Ramos (cell line): ENCODE results near the gene AFAP1L2.
"Not testable (repeated sequence)": the region's sequence is repeated elsewhere in the genome, so short reads cannot be mapped to it uniquely, and the experiment has no call there.

Experiments used
- in situ Hi-C: fragments of 300-500 bp; cut with MboI; formaldehyde crosslinking; loops from one replicate; pipeline ENCODE4 v1.14.3; 2022; ENCODE audit warnings: low sequenced_read_pairs; ENCODE audit not compliant: unreplicated experiment

Gene AFAP1L2

GRCh38 chr10:114343623-114344505, 60.4 kb downstream of the AFAP1L2 start:
- in situ Hi-C loops: no loop called here

GRCh38 chr10:114342976-114343375, 61.3 kb downstream of the AFAP1L2 start:
- in situ Hi-C loops: no loop called here

DNA sequence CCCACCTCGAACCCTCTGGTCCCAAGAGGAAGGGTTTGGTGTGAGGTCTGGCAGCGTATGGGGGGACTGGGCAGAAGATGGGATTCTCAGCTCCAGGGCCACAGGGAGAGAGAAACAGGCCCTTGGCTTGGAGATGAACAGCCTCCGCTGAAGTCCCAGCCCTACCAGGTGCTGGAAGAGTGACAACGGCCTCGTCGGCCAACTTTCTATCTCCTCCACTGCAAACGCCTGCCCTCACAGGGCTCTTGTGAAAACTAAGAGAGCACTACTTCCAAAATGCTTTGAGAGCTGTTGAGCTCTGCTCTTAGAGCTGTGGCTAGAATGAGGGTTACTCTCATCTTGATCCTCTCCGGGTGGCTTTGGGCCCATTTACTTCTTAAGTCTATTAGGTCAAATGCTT, 63.5 kb downstream of the AFAP1L2 start:
- in situ Hi-C loops: no loop called here

GRCh38 chr10:114337510-114338462, 66.5 kb downstream of the AFAP1L2 start:
- in situ Hi-C loops: no loop called here

GRCh38 chr10:114336823-114337509, 67.3 kb downstream of the AFAP1L2 start:
- in situ Hi-C loops: no loop called here

DNA sequence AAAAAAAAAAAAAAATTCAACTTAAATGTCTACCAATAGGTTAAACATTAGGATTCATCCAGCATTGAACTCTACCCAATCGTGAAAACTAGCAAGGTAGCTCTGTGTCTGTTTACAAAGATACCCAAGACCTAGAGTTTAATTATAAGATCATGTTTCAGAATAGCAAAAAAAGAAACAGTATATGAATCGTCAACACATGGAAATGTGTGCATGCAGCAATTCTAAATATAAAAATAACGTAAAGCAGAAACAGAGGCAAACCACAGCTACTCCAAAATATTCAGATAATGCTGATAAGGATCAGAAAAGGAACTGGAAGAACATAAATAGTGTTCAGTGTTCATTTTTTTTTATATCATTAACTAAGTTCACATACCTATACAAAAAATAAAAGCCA, 68.7 kb downstream of the AFAP1L2 start:
- in situ Hi-C loops: no loop called here

- in situ Hi-C loops: no loop called here
Measured at GRCh38 chr10:114334301-114334700, 70.0 kb downstream of the AFAP1L2 start.

DNA sequence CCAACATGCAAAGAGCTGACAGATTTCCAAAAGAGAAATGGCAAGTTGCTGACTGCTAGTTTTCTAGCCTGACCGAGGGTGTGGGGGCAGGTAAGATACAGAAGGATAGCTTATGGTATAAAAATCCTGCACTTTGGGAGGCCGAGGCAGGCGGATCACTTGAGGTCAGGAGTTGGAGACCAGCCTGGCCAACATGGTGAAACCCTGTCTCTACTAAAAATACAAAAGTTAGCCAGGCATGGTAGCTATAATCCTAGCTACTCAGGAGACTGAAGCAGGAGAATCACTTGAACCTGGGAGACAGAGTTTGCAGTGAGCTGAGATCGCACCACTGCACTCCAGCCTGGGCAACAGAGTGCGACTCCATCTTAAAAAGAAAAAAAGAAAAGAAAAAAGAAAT, 70.9 kb downstream of the AFAP1L2 start:
- in situ Hi-C loops: not testable (repeated sequence)

DNA sequence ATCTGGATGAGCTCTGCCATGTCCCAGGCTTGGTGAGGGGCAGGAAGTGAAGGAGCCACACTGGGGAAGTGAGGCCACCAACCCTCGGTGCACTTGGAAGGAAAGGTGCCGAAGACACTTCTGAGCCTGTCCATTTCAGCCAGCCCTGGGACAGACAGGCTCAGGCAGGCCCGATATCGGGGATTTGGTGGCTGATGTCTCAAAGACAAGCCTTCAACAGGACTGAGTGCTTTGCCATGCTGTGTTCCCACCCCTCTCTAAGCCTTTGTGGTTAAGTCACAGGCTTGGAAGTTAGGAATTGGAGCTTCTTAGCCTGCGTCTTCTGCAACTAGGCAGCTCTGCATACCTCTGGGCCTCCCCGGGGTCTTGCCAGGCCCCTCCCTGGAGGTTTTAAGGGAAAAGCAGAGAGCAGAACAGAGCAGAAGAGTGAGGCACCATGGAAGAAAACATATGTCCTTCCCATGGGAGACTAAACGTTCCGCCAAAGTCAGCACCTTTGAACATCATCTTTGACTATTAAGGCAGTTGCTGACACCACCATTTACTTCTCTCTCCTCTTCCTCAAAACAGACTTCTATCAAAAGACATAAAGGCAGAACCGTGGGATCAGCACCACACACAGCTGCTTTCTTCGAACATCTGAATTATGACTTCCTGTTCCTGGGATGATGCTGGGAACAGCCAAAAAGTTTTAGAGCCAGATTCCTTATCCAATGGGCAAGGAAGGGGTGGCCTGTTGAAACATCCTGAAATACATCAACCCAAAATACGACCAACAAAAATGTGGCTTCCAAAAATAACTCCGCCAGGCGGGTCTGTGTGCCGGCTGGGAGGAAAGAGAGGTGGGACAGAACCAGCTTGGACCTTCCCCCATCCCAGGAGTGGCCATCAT, 71.8 kb downstream of the AFAP1L2 start:
- in situ Hi-C loops: no loop called here

DNA sequence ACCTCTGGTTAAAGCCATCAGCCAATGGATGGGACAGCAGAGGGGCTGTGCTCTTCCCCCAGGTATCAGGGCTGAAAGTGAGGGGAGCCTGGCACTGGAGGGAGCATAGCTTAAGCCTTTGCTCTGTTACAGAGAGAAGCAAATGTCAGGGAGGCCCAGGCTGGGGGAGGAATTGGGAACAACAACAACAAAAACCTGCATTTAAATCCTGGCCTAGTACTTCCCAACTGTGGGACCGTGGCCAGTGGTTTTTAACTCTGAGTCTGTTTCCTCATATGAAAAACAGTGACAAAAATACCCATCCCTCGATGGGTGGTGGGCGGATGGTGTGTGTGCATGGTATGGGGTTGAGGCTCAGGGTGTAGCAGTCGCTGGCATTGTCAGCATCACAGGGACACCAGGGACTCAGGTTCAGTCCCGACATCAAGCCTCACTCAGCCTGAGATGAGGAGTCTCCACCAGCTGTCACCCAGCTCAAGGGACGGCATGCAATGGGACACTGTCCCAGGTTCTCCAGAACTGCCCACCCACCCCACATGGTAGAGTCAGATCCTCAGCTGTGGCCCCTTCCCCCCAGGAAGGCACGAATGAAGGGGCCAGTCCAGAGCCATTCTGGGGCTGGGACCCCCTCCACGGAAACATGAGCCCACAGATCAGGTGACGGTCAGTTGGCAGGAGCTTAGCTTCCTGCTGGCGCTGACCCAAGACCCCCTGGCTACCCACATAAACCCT, 74.5 kb downstream of the AFAP1L2 start:
- in situ Hi-C loops: no loop called here

DNA sequence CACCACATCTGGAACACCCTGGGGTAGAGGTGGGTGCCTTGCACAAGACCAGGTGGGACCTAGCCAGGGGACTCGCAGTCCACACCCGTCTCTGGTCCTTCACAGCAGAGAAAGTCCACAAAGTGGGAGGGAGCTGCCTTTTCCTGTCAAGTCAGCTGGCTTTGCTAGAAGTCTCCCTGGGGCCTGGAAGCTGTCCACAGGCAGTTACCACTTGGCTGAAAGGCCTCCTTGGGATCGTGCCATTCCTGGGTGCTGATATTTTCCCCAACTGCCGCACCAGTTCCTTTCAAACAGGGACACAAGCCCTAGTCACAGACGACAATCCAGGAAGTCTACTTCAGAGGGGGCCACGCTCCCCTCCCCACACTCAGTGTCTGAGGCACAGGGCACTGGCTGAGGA, 75.4 kb downstream of the AFAP1L2 start:
- in situ Hi-C loops: no loop called here

DNA sequence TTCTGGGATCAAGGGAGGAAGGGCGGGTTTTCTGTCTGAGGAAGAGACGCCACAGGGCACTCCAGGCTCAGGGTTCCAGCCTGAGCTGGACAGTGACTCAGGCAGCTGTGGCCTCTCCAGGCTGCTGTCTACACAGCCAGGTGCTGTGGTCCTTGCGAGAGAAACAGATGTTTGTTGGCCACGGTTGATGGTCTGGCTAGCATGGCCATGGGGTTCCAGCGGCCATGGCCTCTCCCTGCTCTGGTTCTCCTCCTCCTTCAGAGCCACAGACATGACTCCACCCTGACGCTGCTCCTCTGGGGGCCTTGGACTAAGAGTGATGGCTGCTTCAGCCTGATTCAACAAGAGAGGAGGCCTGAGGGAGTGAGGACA, 75.9 kb downstream of the AFAP1L2 start:
- in situ Hi-C loops: no loop called here

DNA sequence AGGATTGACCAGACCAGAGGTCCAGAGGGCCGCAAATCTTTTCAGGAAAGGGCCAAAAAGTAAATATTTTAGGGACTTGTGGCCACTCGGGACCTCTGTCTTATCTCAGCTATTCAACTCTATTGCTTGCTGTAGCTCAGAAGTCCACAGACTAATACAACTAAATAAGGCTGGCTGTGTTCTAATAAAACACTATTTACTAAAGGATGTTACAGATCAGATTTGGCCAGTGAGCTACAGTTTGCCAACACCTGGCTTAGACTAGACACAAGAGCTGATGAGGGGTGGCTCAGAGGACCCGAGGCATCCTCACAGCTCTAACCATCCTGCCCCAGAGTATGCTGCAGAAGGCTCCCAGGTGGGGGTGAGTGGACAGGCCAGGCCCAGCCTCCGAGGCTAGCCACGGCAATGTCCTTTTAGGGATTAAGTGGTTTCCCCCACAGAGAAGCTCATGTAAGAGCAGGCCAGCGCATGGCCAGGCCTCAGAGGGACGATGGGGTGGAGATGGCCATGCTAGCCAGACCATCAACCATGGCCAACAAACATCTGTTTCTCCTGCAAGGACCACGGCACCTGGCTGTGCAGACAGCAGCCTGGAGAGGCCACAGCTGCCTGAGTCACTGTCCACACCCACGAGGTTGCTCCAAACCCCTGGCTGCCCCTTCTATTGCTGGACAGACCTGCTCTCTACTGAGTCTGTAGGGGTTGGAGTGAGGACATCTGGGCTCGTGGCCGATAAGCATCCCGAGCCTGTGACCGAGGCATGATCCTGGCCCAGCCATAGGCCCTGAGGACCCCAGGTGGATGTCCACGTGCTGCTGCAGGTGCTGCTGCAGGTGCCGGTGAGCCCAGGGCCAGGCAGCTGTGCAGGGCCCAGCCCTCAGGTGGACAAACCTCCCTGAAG, 76.5 kb downstream of the AFAP1L2 start:
- in situ Hi-C loops: no loop called here

DNA sequence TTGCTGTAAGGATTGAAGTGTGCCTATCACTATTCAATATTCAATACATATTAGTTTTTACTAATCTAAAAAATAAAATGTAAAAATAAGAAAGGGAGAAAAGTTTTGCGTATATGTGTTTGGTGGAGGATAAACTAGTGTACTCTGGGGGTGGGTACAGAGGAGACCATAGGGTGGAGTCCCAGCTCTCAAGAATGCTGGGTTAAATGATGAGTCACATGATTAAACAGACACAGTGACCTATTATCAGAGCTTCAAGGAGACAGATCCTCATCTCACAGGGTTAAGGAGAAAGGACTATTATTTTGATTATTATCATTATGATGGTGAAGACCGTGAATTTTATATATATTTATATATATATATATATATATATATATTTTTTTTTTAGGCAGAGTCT, 77.5 kb downstream of the AFAP1L2 start:
- in situ Hi-C loops: no loop called here

DNA sequence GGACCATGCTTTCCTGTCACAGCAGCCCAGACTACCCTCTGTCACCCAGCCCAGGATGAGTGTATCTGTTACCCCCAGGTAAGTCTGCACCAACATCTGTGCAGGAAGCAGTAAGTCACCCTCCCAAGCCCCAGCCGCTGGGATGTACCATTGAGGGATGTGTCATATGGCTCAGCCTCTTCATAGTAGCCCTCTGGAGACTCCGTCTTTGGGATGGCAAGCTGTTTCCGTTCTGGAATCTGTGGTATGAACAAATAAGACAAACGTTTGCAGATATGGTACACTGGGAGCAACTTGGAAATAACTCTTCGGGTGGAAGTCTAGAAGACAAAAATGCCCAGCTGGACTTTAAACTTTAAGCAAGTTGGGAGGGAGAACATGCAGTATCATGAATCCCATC, 81.3 kb downstream of the AFAP1L2 start:
- in situ Hi-C loops: no loop called here

- in situ Hi-C loops: no loop called here
Measured at GRCh38 chr10:114322344-114322743, 82.0 kb downstream of the AFAP1L2 start.

DNA sequence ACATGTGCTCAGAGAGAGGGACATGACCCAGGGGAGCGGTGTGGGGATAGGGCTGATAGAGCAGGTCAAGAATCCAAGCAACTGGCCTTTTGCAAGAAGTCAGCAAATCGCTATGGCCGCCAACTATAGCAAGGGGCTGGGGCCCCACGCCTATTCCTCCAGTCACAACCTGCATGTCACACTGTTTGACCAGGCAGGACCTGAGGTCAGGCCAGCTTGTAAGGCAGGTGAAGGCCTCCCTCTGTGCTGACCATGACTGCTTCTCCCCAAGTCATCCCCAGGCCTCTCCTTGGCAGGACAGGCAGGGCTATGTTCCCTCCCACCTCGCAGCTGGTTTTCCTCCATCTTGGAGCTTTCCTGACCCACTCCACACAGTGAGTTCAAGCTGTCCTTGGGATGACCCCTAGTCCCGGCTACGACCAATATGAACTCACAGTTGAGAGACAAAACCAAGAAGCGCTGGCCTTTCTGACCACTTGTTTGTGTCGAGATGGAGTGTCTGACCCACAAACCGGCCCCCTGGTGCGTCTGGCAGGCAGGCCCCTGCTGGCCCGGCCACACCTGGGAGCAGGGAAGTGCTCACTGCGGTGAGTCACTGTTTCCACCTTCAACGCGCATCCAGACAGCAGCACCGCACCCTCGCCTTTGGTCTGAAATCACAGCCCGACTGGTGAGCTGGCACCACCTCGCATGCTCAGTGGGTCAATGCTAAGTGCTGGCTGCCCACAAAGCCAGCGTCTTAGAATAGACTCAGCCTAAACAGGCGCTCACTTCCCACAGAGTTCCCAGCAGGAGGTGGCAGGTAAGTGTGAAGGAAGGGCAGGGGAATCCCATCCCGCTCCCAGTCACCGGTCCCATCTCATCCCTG, 83.8 kb downstream of the AFAP1L2 start:
- in situ Hi-C loops: no loop called here
